T-cell (primary cell): Measurements from ENCODE around the gene GPBP1L1. TPM values are rescaled to one million over a fixed set of nuclear protein-coding genes. Genes with fewer than 3 reads are reported as not detected.

ENCODE experiments used
- ATAC-seq, 4 experiments: fragments of 200-7000 bp in 3 of 4; fragments of 150-1000 bp in 1 of 4; cut with Tn5 transposase; replicated peaks in 1 of 4; 1 replicate in 3 of 4; 2 replicates in 1 of 4; pipeline ENCODE4 v1.10.0; 2021; ENCODE audit warnings: moderate library complexity in 3 of 4, mild to moderate bottlenecking in 2 of 4, moderate number of reproducible peaks in 1 of 4
- CTCF ChIA-PET, 2 donors: fragments of 300-600 bp; sonication (Branson Sonifier 250); formaldehyde crosslinking; loops; one replicate each; lab custom pipeline; 2022; ENCODE audit warnings: antibody characterized with exemption in 2 of 2; lab: Charles Lee
- POLR2A ChIA-PET, 2 donors: fragments of 300-600 bp; sonication (Branson Sonifier 250); formaldehyde crosslinking; loops; one replicate each; lab custom pipeline; 2022; ENCODE audit warnings: antibody characterized with exemption in 2 of 2; lab: Charles Lee
- DNase-seq, 35 experiments: peaks; one replicate each; pipeline versions ENCODE4 v3.0.0 to v3.0.0-alpha.2; 2013 to 2023
- H3K27ac ChIP-seq: one replicate; pipeline ENCODE4 v1.5.1; 2013; ENCODE audit warnings: low read length
- H3K27me3 ChIP-seq, 2 experiments: replicated peaks in 1 of 2; 1 replicate in 1 of 2; 2 replicates in 1 of 2; pipeline versions ENCODE4 v1.6.1 to v1.7.0; 2013; ENCODE audit warnings: low read length in 1 of 2, mixed read lengths in 1 of 2; ENCODE audit not compliant: control insufficient read depth in 2 of 2, insufficient read depth in 2 of 2; ENCODE audit errors: extremely low read depth in 1 of 2
- H3K36me3 ChIP-seq, 2 donors: 1 replicate in 1 of 2; 2 replicates in 1 of 2; pipeline versions ENCODE4 v1.6.1 to v1.7.0; 2013; ENCODE audit warnings: low read length in 1 of 2; ENCODE audit not compliant: control insufficient read depth in 2 of 2, insufficient read depth in 1 of 2; ENCODE audit errors: extremely low read depth in 1 of 2
- H3K4me1 ChIP-seq, 2 experiments: 1 replicate in 1 of 2; 2 replicates in 1 of 2; pipeline versions ENCODE4 v1.6.1 to v1.7.0; 2013; ENCODE audit warnings: low read length in 2 of 2, mixed read lengths in 1 of 2; ENCODE audit not compliant: insufficient read depth in 2 of 2, control insufficient read depth in 1 of 2; ENCODE audit errors: extremely low read depth in 1 of 2
- H3K4me3 ChIP-seq, 2 donors: 1 replicate in 1 of 2; 2 replicates in 1 of 2; pipeline versions ENCODE4 v1.5.1 to v1.7.0; 2013; ENCODE audit warnings: mild to moderate bottlenecking in 2 of 2, low read length in 1 of 2, moderate library complexity in 1 of 2; ENCODE audit not compliant: control insufficient read depth in 1 of 2; ENCODE audit errors: extremely low read depth in 1 of 2
- H3K9me3 ChIP-seq: 2 replicates; pipeline ENCODE4 v1.7.0; 2013
- H3K27ac Mint-ChIP-seq, 2 donors: one replicate each; pipeline ENCODE4 v1.8.0; 2020 to 2021; ENCODE audit warnings: mild to moderate bottlenecking in 2 of 2, mixed read lengths in 2 of 2
- H3K27me3 Mint-ChIP-seq, 2 donors: one replicate each; pipeline ENCODE4 v1.8.0; 2021 to 2022; ENCODE audit warnings: mixed read lengths in 2 of 2
- H3K36me3 Mint-ChIP-seq: one replicate; pipeline ENCODE4 v1.8.0; 2021; ENCODE audit warnings: mixed read lengths
- H3K4me1 Mint-ChIP-seq, 3 donors: one replicate each; pipeline ENCODE4 v1.8.0; 2020 to 2022; ENCODE audit warnings: mixed read lengths in 3 of 3, mild to moderate bottlenecking in 1 of 3
- H3K4me3 Mint-ChIP-seq, 3 donors: one replicate each; pipeline ENCODE4 v1.8.0; 2020 to 2022; ENCODE audit warnings: mild to moderate bottlenecking in 3 of 3, mixed read lengths in 3 of 3, moderate library complexity in 3 of 3
- H3K9me3 Mint-ChIP-seq, 3 donors: one replicate each; pipeline ENCODE4 v1.8.0; 2020 to 2022; ENCODE audit warnings: mixed read lengths in 3 of 3
- WGBS: methylation state at CpG from one replicate; pipeline ENCODE4 v1.1.5; 2013; ENCODE audit warnings: missing lambda C conversion rate; ENCODE audit not compliant: insufficient coverage; 5-methylcytosine and 5-hydroxymethylcytosine counted together
- total RNA-seq, 35 experiments: library from RNA in 6 of 35; stranded (reverse) in 6 of 35; fragments of 120-200 nt in 1 of 35; gene quantifications; one replicate each; pipeline versions ENCODE4 v1.2.1 to v1.2.4 and lab custom pipeline; 2013 to 2026

GPBP1L1 gene
- total RNA-seq, 5 donors from 2014 or later (not counting 1 experiment from before 2014, with no cell fraction given), result 124 to 155 (median 151) TPM

GRCh38 chr1:45685308-45686014 is 872 bp downstream of the GPBP1L1 start:
- no CpG with 5 or more reads among the region's 13 CpGs for WGBS
- Mint-ChIP-seq H3K4me3 (peak overlapping the region; percentile 98 to 100 (median 99)), H3K9me3 (no peaks in the 10 kb centered on the region), H3K27me3 (no peaks in the 10 kb centered on the region), H3K36me3 (peaks cover 4% of the 10 kb centered on the region), H3K4me1 (peaks cover 65 to 72% (median 71%) of the 10 kb centered on the region in 3 donors), H3K27ac (peak overlapping the region; percentile 99 to 100)
- Histone ChIP-seq H3K36me3 (no peaks in the 10 kb centered on the region), H3K4me1 (peaks cover 15 to 38% of the 10 kb centered on the region in 2 experiments), H3K4me3 (peak overlapping the region; percentile 76 to 99), H3K9me3 (no peaks in the 10 kb centered on the region), H3K27me3 (no peaks in the 10 kb centered on the region), H3K27ac (peak overlapping the region; percentile 61)
- ATAC-seq (no peak), DNase-seq (peak in 1 of 35 experiments; percentile 39)
- CTCF ChIA-PET, result interaction anchor here (0.6 to 1.1 kb wide), 5 partner anchors 7 to 157 kb away, joined by 3 to 5 read pairs (median 3); no protein-coding TSS in a partner anchor
- POLR2A ChIA-PET, result interaction anchor here in 1 of 2 donors (0.8 to 1.8 kb wide), 5 partner anchors 13 to 185 kb away, joined by 4 to 5 read pairs (median 5); partner anchors contain the start of genes CCDC163, MMACHC and NASP

- H3K4me3 ChIP-seq, result no peak overlapping the region
- Mint-ChIP-seq H3K9me3 (no peaks in the 10 kb centered on the region), H3K36me3 (peaks cover 4% of the 10 kb centered on the region), H3K27ac (peak overlapping the region in 1 of 2 donors; percentile 57), H3K4me3 (peak overlapping the region; percentile 98 to 100 (median 99)), H3K27me3 (no peaks in the 10 kb centered on the region), H3K4me1 (peaks cover 67 to 77% (median 77%) of the 10 kb centered on the region in 3 donors)
- no peak for ATAC-seq
- no peaks in the 10 kb centered on the region for H3K27me3 ChIP-seq
- no peaks in the 10 kb centered on the region for H3K36me3 ChIP-seq
- no peaks in the 10 kb centered on the region for H3K9me3 ChIP-seq
- no CpG with 5 or more reads among the region's 2 CpGs for WGBS
- H3K27ac ChIP-seq, result no peak overlapping the region
- POLR2A ChIA-PET, result interaction anchor here in 1 of 2 donors (0.6 kb wide), 1 partner anchor 106 kb away, joined by 5 read pairs; no protein-coding TSS in a partner anchor
- H3K4me1 ChIP-seq, result peaks cover 15 to 41% of the 10 kb centered on the region in 2 experiments
- CTCF ChIA-PET, result interaction anchor here in 1 of 2 donors (0.5 kb wide), 1 partner anchor 60 kb away, joined by 3 read pairs; no protein-coding TSS in a partner anchor
- DNase-seq, result no peak
Measured at GRCh38 chr1:45684402-45684801, 1.9 kb downstream of the GPBP1L1 start.

GRCh38 chr1:45682942-45683341 is 3.4 kb downstream of the GPBP1L1 start:
- Histone ChIP-seq H3K27ac (no peak overlapping the region), H3K9me3 (no peaks in the 10 kb centered on the region), H3K36me3 (no peaks in the 10 kb centered on the region), H3K4me1 (peaks cover 16 to 32% of the 10 kb centered on the region in 2 experiments), H3K4me3 (no peak overlapping the region), H3K27me3 (no peaks in the 10 kb centered on the region)
- peak overlapping the region in 2 of 3 donors; percentile 21 to 98 for H3K4me3 Mint-ChIP-seq
- no peak overlapping the region for H3K27ac Mint-ChIP-seq
- ChIA-PET POLR2A (interaction anchor here (0.5 to 0.7 kb wide), 2 partner anchors 117 to 697 kb away, joined by 3 to 12 read pairs; partner anchors contain the start of gene EIF2B3 (in 1 of the 2)), CTCF (no interaction called here)
- peaks cover 4% of the 10 kb centered on the region for H3K36me3 Mint-ChIP-seq
- DNase-seq (no peak), ATAC-seq (no peak)
- H3K27me3 Mint-ChIP-seq, result no peaks in the 10 kb centered on the region
- no peaks in the 10 kb centered on the region for H3K9me3 Mint-ChIP-seq
- 80% methylated on average over 1 of the region's 6 CpGs for WGBS
- peaks cover 71 to 79% (median 77%) of the 10 kb centered on the region in 3 donors for H3K4me1 Mint-ChIP-seq

- CTCF ChIA-PET, result no interaction called here
- Histone ChIP-seq H3K4me3 (no peak overlapping the region), H3K4me1 (peaks cover 11 to 43% of the 10 kb centered on the region in 2 experiments), H3K27ac (no peak overlapping the region), H3K36me3 (peaks cover 0 to 7% of the 10 kb centered on the region in 2 donors), H3K9me3 (no peaks in the 10 kb centered on the region), H3K27me3 (no peaks in the 10 kb centered on the region)
- H3K4me3 Mint-ChIP-seq, result peak overlapping the region in 1 of 3 donors; percentile 42
- WGBS, result 49% methylated on average over 3 of the region's 3 CpGs
- no peaks in the 10 kb centered on the region for H3K27me3 Mint-ChIP-seq
- ATAC-seq, result no peak
- POLR2A ChIA-PET, result no interaction called here
- H3K9me3 Mint-ChIP-seq, result no peaks in the 10 kb centered on the region
- peaks cover 83 to 90% (median 87%) of the 10 kb centered on the region in 3 donors for H3K4me1 Mint-ChIP-seq
- H3K27ac Mint-ChIP-seq, result no peak overlapping the region
- no peak for DNase-seq
- H3K36me3 Mint-ChIP-seq, result peaks cover 7% of the 10 kb centered on the region
Measured at GRCh38 chr1:45679123-45679522, 7.2 kb downstream of the GPBP1L1 start.

- H3K9me3 Mint-ChIP-seq, result no peaks in the 10 kb centered on the region
- H3K4me3 Mint-ChIP-seq, result peak overlapping the region in 1 of 3 donors; percentile 42
- ATAC-seq, result no peak
- Histone ChIP-seq H3K36me3 (peaks cover 0 to 12% of the 10 kb centered on the region in 2 donors), H3K27ac (no peak overlapping the region), H3K4me3 (no peak overlapping the region), H3K4me1 (peaks cover 11 to 40% of the 10 kb centered on the region in 2 experiments), H3K27me3 (no peaks in the 10 kb centered on the region), H3K9me3 (no peaks in the 10 kb centered on the region)
- H3K27ac Mint-ChIP-seq, result no peak overlapping the region
- peaks cover 90 to 93% (median 91%) of the 10 kb centered on the region in 3 donors for H3K4me1 Mint-ChIP-seq
- ChIA-PET POLR2A (interaction anchor here in 1 of 2 donors (0.5 kb wide), 1 partner anchor 99 kb away, joined by 5 read pairs; no protein-coding TSS in a partner anchor), CTCF (interaction anchor here in 1 of 2 donors (0.8 to 1.2 kb wide), 2 partner anchors 8 to 187 kb away, joined by 3 to 5 read pairs; partner anchors contain the start of genes GPBP1L1 and TESK2)
- peaks cover 7% of the 10 kb centered on the region for H3K36me3 Mint-ChIP-seq
- no peak for DNase-seq
- H3K27me3 Mint-ChIP-seq, result no peaks in the 10 kb centered on the region
Measured at GRCh38 chr1:45678489-45678888, 7.8 kb downstream of the GPBP1L1 start.

GRCh38 chr1:45677751-45678245 is 8.5 kb downstream of the GPBP1L1 start:
- no peak overlapping the region for H3K27ac Mint-ChIP-seq
- no peaks in the 10 kb centered on the region for H3K9me3 Mint-ChIP-seq
- POLR2A ChIA-PET, result interaction anchor here in 1 of 2 donors (0.7 kb wide), 1 partner anchor 546 kb away, joined by 8 read pairs; no protein-coding TSS in a partner anchor
- no peak overlapping the region for H3K27ac ChIP-seq
- CTCF ChIA-PET, result interaction anchor here in 1 of 2 donors (0.6 to 1.2 kb wide), 3 partner anchors 8 to 186 kb away, joined by 3 to 7 read pairs (median 5); partner anchors contain the start of genes GPBP1L1 and TESK2
- no peaks in the 10 kb centered on the region for H3K27me3 ChIP-seq
- peak overlapping the region in 1 of 3 donors; percentile 49 for H3K4me3 Mint-ChIP-seq
- no peaks in the 10 kb centered on the region for H3K27me3 Mint-ChIP-seq
- peaks cover 10 to 35% of the 10 kb centered on the region in 2 experiments for H3K4me1 ChIP-seq
- H3K4me1 Mint-ChIP-seq, result peaks cover 93 to 95% (median 94%) of the 10 kb centered on the region in 3 donors
- no peak overlapping the region for H3K4me3 ChIP-seq
- WGBS, result no CpG with 5 or more reads among the region's 3 CpGs
- ATAC-seq (no peak), DNase-seq (no peak)
- H3K36me3 ChIP-seq, result peaks cover 0 to 12% of the 10 kb centered on the region in 2 donors
- peaks cover 9% of the 10 kb centered on the region for H3K36me3 Mint-ChIP-seq
- H3K9me3 ChIP-seq, result no peaks in the 10 kb centered on the region
